Tibial artery (tissue), 4 donors: ENCODE data around the gene ADD2.

ENCODE experiments used
- DNase-seq, 2 donors: peaks; one replicate each; pipeline ENCODE4 v3.0.0-alpha.2; 2019
- H3K27ac ChIP-seq, 2 donors: fragments of 200-600 bp; sonication (generic) in 1 of 2; 1 replicate in 1 of 2; 2 replicates in 1 of 2; pipeline ENCODE4 v1.5.1; 2018 to 2019; ENCODE audit warnings: mild to moderate bottlenecking in 1 of 2
- H3K27me3 ChIP-seq, 2 donors: fragments of 200-600 bp; sonication (generic) in 1 of 2; one replicate each; pipeline versions ENCODE4 v1.5.1 to v1.6.0; 2016 to 2019
- H3K36me3 ChIP-seq, 3 donors: fragments of 200-600 bp; sonication (generic) in 2 of 3; one replicate each; pipeline ENCODE4 v1.5.1; 2016 to 2019; ENCODE audit warnings: mild to moderate bottlenecking in 2 of 3
- H3K4me1 ChIP-seq, 4 donors: fragments of 200-600 bp; sonication (generic) in 2 of 4; 1 replicate in 3 of 4; 2 replicates in 1 of 4; pipeline ENCODE4 v1.5.1; 2016 to 2019
- H3K4me3 ChIP-seq, 2 donors: fragments of 200-600 bp; sonication (generic) in 1 of 2; 1 replicate in 1 of 2; 2 replicates in 1 of 2; pipeline ENCODE4 v1.5.1; 2018 to 2019; ENCODE audit warnings: mild to moderate bottlenecking in 2 of 2
- H3K9me3 ChIP-seq, 3 donors: fragments of 200-600 bp; sonication (generic) in 1 of 3; one replicate each; pipeline ENCODE4 v1.5.1; 2016 to 2019
- CTCF ChIP-seq, 2 experiments: fragments of 200-600 bp in 1 of 2; fragments of 450-650 bp in 1 of 2; IDR thresholded peaks; one replicate each; pipeline ENCODE4 v1.5.1; 2017 to 2019; ENCODE audit warnings: antibody characterized with exemption in 2 of 2, mild to moderate bottlenecking in 1 of 2, moderate library complexity in 1 of 2
- intact Hi-C: fragments of 100-400 bp; cut with DNase I; formaldehyde crosslinking; loops from one replicate; pipeline ENCODE4 v1.15.0; 2023; ENCODE audit warnings: low total_unique reads

ADD2 gene

GRCh38 chr2:70633508-70633907, 134.5 kb downstream of the ADD2 start:
- Histone ChIP-seq H3K36me3 (no peaks in the 10 kb centered on the region), H3K9me3 (peaks cover 0 to 8% (median 0%) of the 10 kb centered on the region in 3 donors), H3K27ac (no peak overlapping the region), H3K27me3 (no peaks in the 10 kb centered on the region), H3K4me3 (no peak overlapping the region), H3K4me1 (no peaks in the 10 kb centered on the region)
- no peak for DNase-seq
- intact Hi-C loops, result no loop called here
- TF ChIP-seq CTCF (IDR thresholded peaks at IDR 0.05), result no peak

GRCh38 chr2:70632966-70633365, 135.0 kb downstream of the ADD2 start:
- Histone ChIP-seq H3K4me1 (no peaks in the 10 kb centered on the region), H3K4me3 (no peak overlapping the region), H3K36me3 (no peaks in the 10 kb centered on the region), H3K27ac (no peak overlapping the region), H3K9me3 (peaks cover 0 to 8% (median 0%) of the 10 kb centered on the region in 3 donors), H3K27me3 (no peaks in the 10 kb centered on the region)
- intact Hi-C loops, result no loop called here
- no peak for TF ChIP-seq CTCF (IDR thresholded peaks at IDR 0.05)
- DNase-seq, result no peak

GRCh38 chr2:70632388-70632787, 135.6 kb downstream of the ADD2 start:
- Histone ChIP-seq H3K4me3 (no peak overlapping the region), H3K27ac (no peak overlapping the region), H3K27me3 (no peaks in the 10 kb centered on the region), H3K9me3 (peaks cover 0 to 8% (median 0%) of the 10 kb centered on the region in 3 donors), H3K4me1 (peaks cover 0 to 3% (median 0%) of the 10 kb centered on the region in 4 donors), H3K36me3 (no peaks in the 10 kb centered on the region)
- no peak for DNase-seq
- intact Hi-C loops, result no loop called here
- TF ChIP-seq CTCF (IDR thresholded peaks at IDR 0.05), result no peak

- intact Hi-C loops, result no loop called here
- Histone ChIP-seq H3K36me3 (no peaks in the 10 kb centered on the region), H3K27ac (no peak overlapping the region), H3K4me1 (peaks cover 0 to 16% (median 0%) of the 10 kb centered on the region in 4 donors), H3K4me3 (no peak overlapping the region), H3K27me3 (no peaks in the 10 kb centered on the region), H3K9me3 (peaks cover 0 to 8% (median 0%) of the 10 kb centered on the region in 3 donors)
- no peak for DNase-seq
- TF ChIP-seq CTCF (IDR thresholded peaks at IDR 0.05), result no peak
Measured at GRCh38 chr2:70630761-70631160, 137.2 kb downstream of the ADD2 start.

GRCh38 chr2:70627211-70627898, 140.6 kb downstream of the ADD2 start:
- Histone ChIP-seq H3K4me3 (no peak overlapping the region), H3K27me3 (no peaks in the 10 kb centered on the region), H3K36me3 (no peaks in the 10 kb centered on the region), H3K4me1 (peaks cover 0 to 16% (median 0%) of the 10 kb centered on the region in 4 donors), H3K27ac (no peak overlapping the region), H3K9me3 (no peaks in the 10 kb centered on the region)
- DNase-seq, result no peak
- intact Hi-C loops, result no loop called here
- TF ChIP-seq CTCF (IDR thresholded peaks at IDR 0.05), result no peak
